Neural progenitor cell (in vitro differentiated cells): ENCODE measurements around the gene MT1A.

Experiments used
- EZH2 ChIP-seq: fragments of 200-600 bp; sonication (generic); IDR thresholded peaks from 2 replicates; pipeline ENCODE4 v1.6.1; 2017; ENCODE audit warnings: antibody characterized with exemption, mild to moderate bottlenecking, moderate library complexity
- EZH2phosphoT487 ChIP-seq: fragments of 200-600 bp; sonication (generic); IDR thresholded peaks from 2 replicates; pipeline ENCODE4 v1.6.1; 2017; ENCODE audit warnings: antibody characterized with exemption
- TF ChIP-seq, protein P1 (sequence below): fragments of 200-600 bp; sonication (generic); IDR thresholded peaks from 2 replicates; pipeline ENCODE4 v1.5.1; 2017; ENCODE audit warnings: antibody characterized with exemption, mild to moderate bottlenecking

DNA sequence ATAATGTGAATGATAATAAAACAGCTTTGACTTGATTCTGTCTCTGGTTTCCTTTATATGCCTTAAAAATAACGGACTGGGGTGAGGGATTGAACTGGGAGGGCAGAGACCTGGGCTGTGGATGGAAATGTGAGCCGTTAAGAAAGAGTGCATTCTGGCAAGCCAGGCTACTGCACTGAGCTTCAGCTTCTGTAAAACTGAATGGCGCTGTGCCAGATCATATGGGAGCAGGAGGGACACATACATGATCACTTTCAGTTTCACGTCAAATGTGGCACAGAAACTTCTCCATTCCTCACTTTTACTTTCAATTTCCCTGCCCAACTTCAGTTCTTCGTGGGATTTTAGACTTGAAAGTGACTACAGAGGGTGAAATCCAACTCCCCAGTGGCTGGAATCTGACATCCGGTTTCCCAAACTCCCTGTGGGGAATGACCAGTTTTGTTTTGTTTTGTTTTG lies 29.0 kb upstream of the MT1A start:
- TF ChIP-seq, protein P1, sequence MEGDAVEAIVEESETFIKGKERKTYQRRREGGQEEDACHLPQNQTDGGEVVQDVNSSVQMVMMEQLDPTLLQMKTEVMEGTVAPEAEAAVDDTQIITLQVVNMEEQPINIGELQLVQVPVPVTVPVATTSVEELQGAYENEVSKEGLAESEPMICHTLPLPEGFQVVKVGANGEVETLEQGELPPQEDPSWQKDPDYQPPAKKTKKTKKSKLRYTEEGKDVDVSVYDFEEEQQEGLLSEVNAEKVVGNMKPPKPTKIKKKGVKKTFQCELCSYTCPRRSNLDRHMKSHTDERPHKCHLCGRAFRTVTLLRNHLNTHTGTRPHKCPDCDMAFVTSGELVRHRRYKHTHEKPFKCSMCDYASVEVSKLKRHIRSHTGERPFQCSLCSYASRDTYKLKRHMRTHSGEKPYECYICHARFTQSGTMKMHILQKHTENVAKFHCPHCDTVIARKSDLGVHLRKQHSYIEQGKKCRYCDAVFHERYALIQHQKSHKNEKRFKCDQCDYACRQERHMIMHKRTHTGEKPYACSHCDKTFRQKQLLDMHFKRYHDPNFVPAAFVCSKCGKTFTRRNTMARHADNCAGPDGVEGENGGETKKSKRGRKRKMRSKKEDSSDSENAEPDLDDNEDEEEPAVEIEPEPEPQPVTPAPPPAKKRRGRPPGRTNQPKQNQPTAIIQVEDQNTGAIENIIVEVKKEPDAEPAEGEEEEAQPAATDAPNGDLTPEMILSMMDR: no peak
- TF ChIP-seq EZH2 (peak; percentile 64), EZH2phosphoT487 (no peak)
